Right lobe of liver (tissue), 6 donors: ENCODE measurements around the gene CEP295NL. TPM values are rescaled to one million over a fixed set of nuclear protein-coding genes. Genes with fewer than 3 reads are reported as not detected.
A peak's percentile ranks its signal among the peaks of the same experiment; 100 is the strongest.
"Not testable (repeated sequence)": the region's sequence is repeated elsewhere in the genome, so short reads cannot be mapped to it uniquely, and the experiment has no call there.

ENCODE experiments used
- ATAC-seq, 4 donors: fragments of 200-7000 bp; cut with Tn5 transposase; one replicate each; pipeline ENCODE4 v1.9.1; 2020; ENCODE audit warnings: mild to moderate bottlenecking in 4 of 4, moderate library complexity in 4 of 4
- DNase-seq, 3 donors: peaks; one replicate each; pipeline ENCODE4 v3.0.0-alpha.2; 2020
- H3K27ac ChIP-seq, 3 donors: fragments of 200-600 bp; one replicate each; pipeline ENCODE4 v1.8.0; 2022
- H3K27me3 ChIP-seq, 2 donors: fragments of 200-600 bp; one replicate each; pipeline ENCODE4 v1.8.0; 2022
- H3K36me3 ChIP-seq, 4 donors: fragments of 200-600 bp; sonication (generic) in 1 of 4; one replicate each; pipeline versions ENCODE4 v1.5.1 to v1.8.0; 2017 to 2022; ENCODE audit warnings: control low read depth in 1 of 4
- H3K4me1 ChIP-seq, 4 donors: fragments of 200-600 bp; sonication (generic) in 1 of 4; one replicate each; pipeline versions ENCODE4 v1.5.1 to v1.8.0; 2017 to 2022; ENCODE audit warnings: control low read depth in 1 of 4
- H3K4me3 ChIP-seq, 3 donors: fragments of 200-600 bp; one replicate each; pipeline ENCODE4 v1.8.0; 2022
- H3K9me3 ChIP-seq, 4 donors: fragments of 200-600 bp; sonication (generic) in 1 of 4; one replicate each; pipeline versions ENCODE4 v1.5.1 to v1.8.0; 2017 to 2022; ENCODE audit warnings: control low read depth in 1 of 4
- CTCF ChIP-seq, 4 donors: fragments of 200-600 bp in 3 of 4; fragments of 450-650 bp in 1 of 4; IDR thresholded peaks; one replicate each; pipeline versions ENCODE4 v1.5.1 to v1.8.0; 2016 to 2022; ENCODE audit warnings: antibody characterized with exemption in 4 of 4, mild to moderate bottlenecking in 2 of 4
- POLR2A ChIP-seq: fragments of 450-650 bp; IDR thresholded peaks from one replicate; pipeline ENCODE4 v1.6.1; 2017; ENCODE audit warnings: antibody characterized with exemption, mild to moderate bottlenecking
- WGBS: methylation state at CpG from one replicate; pipeline ENCODE4 v1.1.6; 2018; ENCODE audit warnings: low coverage, low lambda C conversion rate; ENCODE audit not compliant: insufficient coverage; ENCODE audit errors: missing lambda C conversion rate; 5-methylcytosine and 5-hydroxymethylcytosine counted together
- intact Hi-C, 2 donors: fragments of 100-400 bp; cut with DNase I; formaldehyde crosslinking; loops; one replicate each; pipeline versions ENCODE4 v1.11.2 to v1.14.1; 2022
- total RNA-seq, 6 experiments: library from RNA; depleted of rRNA in 2 of 6; stranded (reverse); fragments of >200 nt in 2 of 6; fragmentation: NEBNext Ultra II Directional in 3 of 6; extraction: Animal tissue kit (Norgen Biotek cat#: 25700) in 3 of 6; gene quantifications; one replicate each; pipeline versions ENCODE4 v1.1.0 to v1.2.4, GENCODE V29; 2016 to 2023
- donor health status: DM: no; HTN: yes; CAD: no.
- donor health status: DM: no; HTN: no; CAD: no.
- donor health status: DM: no; HTN: no; CAD: no.
- donor health status: DM: no; HTN: yes; CAD: no.
- donor health status: DM: no; HTN: yes; CAD: no.

Gene CEP295NL
- total RNA-seq, 6 experiments from 2014 or later, result 0.19 to 1.0 (median 0.53) TPM

DNA sequence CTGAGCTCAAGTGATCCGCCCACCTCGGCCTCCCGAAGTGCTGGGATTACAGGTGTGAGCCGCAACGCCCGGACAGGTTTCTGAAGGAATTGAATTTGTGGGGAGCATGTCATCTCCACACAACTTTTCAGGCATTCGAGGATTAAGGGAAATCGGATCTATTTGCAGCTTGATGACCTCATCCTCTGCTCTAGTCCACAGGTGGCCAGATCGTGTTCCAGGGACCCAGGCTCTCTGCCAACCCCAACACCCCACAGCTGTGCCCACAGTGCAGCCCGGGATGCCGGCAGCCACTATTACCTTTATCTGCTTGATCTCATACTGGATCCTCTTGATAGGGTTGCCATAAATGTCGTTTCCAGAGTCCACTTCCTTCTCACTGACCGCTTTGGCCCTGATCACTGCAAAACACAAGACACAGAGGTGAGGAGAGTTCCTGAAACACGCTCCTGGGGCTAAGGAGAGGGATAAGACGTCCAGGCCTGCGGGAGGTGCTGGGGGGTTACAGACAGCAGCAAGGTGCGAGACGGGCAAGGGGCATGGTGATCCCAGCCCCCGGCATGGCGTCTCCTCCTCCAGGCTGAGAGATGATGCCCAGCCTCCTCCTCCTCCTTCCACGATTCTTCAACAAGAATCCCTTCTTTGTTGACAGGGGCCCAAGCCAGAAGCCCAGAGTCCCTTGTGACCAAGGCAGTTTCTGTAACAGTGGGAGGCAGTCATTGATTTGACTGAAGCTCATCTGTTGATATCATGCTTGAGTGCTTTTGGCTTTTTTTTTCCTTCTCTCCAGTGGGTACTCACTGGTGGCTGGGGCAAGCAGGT lies 29.3 kb downstream of the CEP295NL start:
- intact Hi-C loops, result no loop called here
- no peak for ATAC-seq
- Histone ChIP-seq H3K4me3 (no peak overlapping the region), H3K36me3 (no peaks in the 10 kb centered on the region), H3K4me1 (no peaks in the 10 kb centered on the region), H3K9me3 (no peaks in the 10 kb centered on the region), H3K27ac (no peak overlapping the region), H3K27me3 (no peaks in the 10 kb centered on the region)
- TF ChIP-seq POLR2A, result no peak
- no peak for TF ChIP-seq CTCF (IDR thresholded peaks at IDR 0.05)
- DNase-seq, result no peak
- WGBS, result 73% methylated on average over 8 of the region's 21 CpGs

DNA sequence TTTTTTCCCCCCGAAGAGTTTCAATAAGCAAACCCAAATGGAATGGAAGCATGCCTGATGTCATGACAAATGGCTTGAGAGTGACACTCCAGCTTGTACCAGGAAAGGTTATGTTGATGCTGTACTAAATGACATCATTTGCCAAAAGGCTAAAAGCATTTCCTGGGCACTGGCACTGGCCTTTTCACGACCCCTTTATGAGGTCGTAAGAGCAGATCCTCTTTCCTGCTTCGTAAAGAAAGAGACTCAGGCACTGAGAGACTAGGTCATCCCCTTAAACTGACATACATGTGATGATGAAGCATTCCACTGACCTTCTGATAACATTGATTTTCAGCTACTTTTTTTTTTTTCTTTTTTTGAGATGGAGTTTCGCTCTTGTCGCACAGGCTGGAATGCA lies 30.5 kb downstream of the CEP295NL start:
- no peaks in the 10 kb centered on the region for H3K27me3 ChIP-seq
- no peaks in the 10 kb centered on the region for H3K36me3 ChIP-seq
- 59% methylated on average over 6 of the region's 6 CpGs for WGBS
- intact Hi-C loops, result no loop called here
- no peaks in the 10 kb centered on the region for H3K9me3 ChIP-seq
- H3K4me1 ChIP-seq, result no peaks in the 10 kb centered on the region
- DNase-seq, result no peak
- no peak for TF ChIP-seq POLR2A
- TF ChIP-seq CTCF (IDR thresholded peaks at IDR 0.05), result no peak
- H3K4me3 ChIP-seq, result no peak overlapping the region
- peak in 1 of 4 donors; percentile 26 for ATAC-seq
- no peak overlapping the region for H3K27ac ChIP-seq

DNA sequence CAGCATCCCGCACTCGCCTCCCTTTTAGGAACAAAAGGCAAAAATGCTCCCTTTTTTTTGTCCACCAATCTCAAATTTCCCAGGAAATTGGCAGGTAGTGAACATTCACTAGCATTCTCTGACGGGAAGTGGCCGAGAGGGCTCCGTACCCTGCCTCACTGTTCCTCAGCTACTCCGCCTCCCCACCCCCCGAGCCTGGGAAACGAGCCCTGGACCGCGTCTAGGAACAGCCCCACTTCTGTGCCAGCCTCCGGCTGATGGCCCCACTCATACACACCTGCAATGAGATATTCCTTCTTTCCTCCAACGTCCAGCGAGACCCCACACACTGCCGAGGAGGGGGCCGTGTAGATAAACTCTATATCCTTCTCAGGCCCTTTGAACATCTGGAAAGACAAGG lies 32.4 kb downstream of the CEP295NL start:
- Histone ChIP-seq H3K36me3 (no peaks in the 10 kb centered on the region), H3K27ac (no peak overlapping the region), H3K9me3 (no peaks in the 10 kb centered on the region), H3K4me1 (peaks cover 0 to 4% (median 0%) of the 10 kb centered on the region in 4 donors), H3K27me3 (no peaks in the 10 kb centered on the region), H3K4me3 (no peak overlapping the region)
- TF ChIP-seq POLR2A (no peak), CTCF (IDR thresholded peaks at IDR 0.05) (no peak)
- intact Hi-C loops, result no loop called here
- DNase-seq (no peak), ATAC-seq (no peak)
- WGBS, result 57% methylated on average over 4 of the region's 15 CpGs

GRCh38 chr17:78868391-78868790 lies 34.6 kb downstream of the CEP295NL start:
- H3K4me1 ChIP-seq, result peaks cover 0 to 4% (median 0%) of the 10 kb centered on the region in 4 donors
- H3K9me3 ChIP-seq, result no peaks in the 10 kb centered on the region
- TF ChIP-seq POLR2A (no peak), CTCF (IDR thresholded peaks at IDR 0.05) (no peak)
- intact Hi-C loops, result loop anchor here (5.0 kb wide), 1 partner anchor 104 kb away; no protein-coding TSS in a partner anchor
- H3K27me3 ChIP-seq, result no peaks in the 10 kb centered on the region
- H3K36me3 ChIP-seq, result no peaks in the 10 kb centered on the region
- no peak overlapping the region for H3K27ac ChIP-seq
- WGBS, result 69% methylated on average over 6 of the region's 7 CpGs
- no peak for ATAC-seq
- DNase-seq, result no peak
- H3K4me3 ChIP-seq, result no peak overlapping the region

DNA sequence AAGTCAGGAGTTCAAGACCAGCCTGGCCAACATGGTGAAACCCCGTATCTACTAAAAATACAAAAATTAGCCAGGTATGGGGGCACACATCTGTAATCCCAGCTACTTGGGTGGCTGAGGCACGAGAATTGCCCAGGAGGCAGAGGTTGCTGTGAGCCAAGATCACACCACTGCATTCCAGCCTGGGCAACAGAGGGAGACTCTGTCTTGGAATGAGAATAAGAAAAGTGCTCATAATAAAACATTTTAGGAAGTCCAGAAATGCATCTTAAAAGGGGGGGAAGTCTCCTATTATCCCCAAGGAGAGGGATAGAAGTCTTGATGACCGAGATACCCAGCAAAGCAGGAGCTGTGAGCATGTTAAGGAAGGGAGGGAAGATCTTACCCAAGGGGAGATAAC lies 36.0 kb downstream of the CEP295NL start:
- H3K27me3 ChIP-seq, H3K4me1 ChIP-seq, ATAC-seq, H3K9me3 ChIP-seq, DNase-seq, H3K36me3 ChIP-seq, H3K27ac ChIP-seq, H3K4me3 ChIP-seq: not testable (repeated sequence)
- WGBS, result 56% methylated on average over 3 of the region's 3 CpGs
- intact Hi-C loops, result loop anchor here (5.0 kb wide), 1 partner anchor 105 kb away; no protein-coding TSS in a partner anchor
